Type B pancreatic cell (in vitro differentiated cells): Measurements from ENCODE around the gene MCM3AP. TPM values are rescaled to one million over a fixed set of nuclear protein-coding genes. Genes with fewer than 3 reads are reported as not detected.

ENCODE experiments used
- DNase-seq: peaks from one replicate; pipeline ENCODE4 v3.0.0; 2021; ENCODE audit warnings: mixed read lengths; ENCODE audit not compliant: unreplicated experiment; ENCODE audit errors: extremely low spot score
- H3K27ac Mint-ChIP-seq: 2 replicates; pipeline ENCODE4 v1.8.0; 2021; ENCODE audit warnings: mild to moderate bottlenecking, mixed read lengths
- H3K27me3 Mint-ChIP-seq: 2 replicates; pipeline ENCODE4 v1.8.0; 2021; ENCODE audit warnings: mixed read lengths
- H3K36me3 Mint-ChIP-seq: 2 replicates; pipeline ENCODE4 v1.8.0; 2021; ENCODE audit warnings: mixed read lengths
- H3K4me1 Mint-ChIP-seq: one replicate; pipeline ENCODE4 v1.8.0; 2021; ENCODE audit warnings: mixed read lengths; ENCODE audit not compliant: unreplicated experiment
- H3K4me3 Mint-ChIP-seq: 2 replicates; pipeline ENCODE4 v1.8.0; 2021; ENCODE audit warnings: mild to moderate bottlenecking, mixed read lengths
- H3K9me3 Mint-ChIP-seq: 2 replicates; pipeline ENCODE4 v1.8.0; 2021; ENCODE audit warnings: mixed read lengths
- CTCF ChIP-seq: fragments of 200-600 bp; sonication (generic); conservative IDR thresholded peaks from 2 replicates; pipeline ENCODE4 v1.5.0; 2021; ENCODE audit warnings: antibody characterized with exemption, mild to moderate bottlenecking
- total RNA-seq: library from RNA; stranded (reverse); gene quantifications from 2 replicates; pipeline ENCODE4 v1.2.1, GENCODE V29; 2021; ENCODE audit warnings: low replicate concordance

MCM3AP gene
- total RNA-seq, 1 donor from 2014 or later, result 120 TPM

GRCh38 chr21:46250146-46250725, 35.2 kb downstream of the MCM3AP start:
- no peaks in the 10 kb centered on the region for H3K9me3 Mint-ChIP-seq
- no peak overlapping the region for H3K27ac Mint-ChIP-seq
- no peaks in the 10 kb centered on the region for H3K27me3 Mint-ChIP-seq
- H3K4me3 Mint-ChIP-seq, result no peak overlapping the region
- DNase-seq, result peak; percentile 16
- H3K4me1 Mint-ChIP-seq, result no peaks in the 10 kb centered on the region
- peaks cover 42% of the 10 kb centered on the region for H3K36me3 Mint-ChIP-seq
- no peak for TF ChIP-seq CTCF

- no peak for TF ChIP-seq CTCF
- no peak for DNase-seq
- Mint-ChIP-seq H3K4me1 (no peaks in the 10 kb centered on the region), H3K4me3 (no peak overlapping the region), H3K27ac (no peak overlapping the region), H3K36me3 (peaks cover 30% of the 10 kb centered on the region), H3K27me3 (no peaks in the 10 kb centered on the region), H3K9me3 (no peaks in the 10 kb centered on the region)
Measured at GRCh38 chr21:46248827-46249226, 36.6 kb downstream of the MCM3AP start.

GRCh38 chr21:46248422-46248782, 37.0 kb downstream of the MCM3AP start:
- Mint-ChIP-seq H3K4me1 (no peaks in the 10 kb centered on the region), H3K36me3 (peaks cover 27% of the 10 kb centered on the region), H3K9me3 (no peaks in the 10 kb centered on the region), H3K27ac (no peak overlapping the region), H3K4me3 (no peak overlapping the region), H3K27me3 (no peaks in the 10 kb centered on the region)
- no peak for TF ChIP-seq CTCF
- DNase-seq, result no peak

- no peak for DNase-seq
- H3K27me3 Mint-ChIP-seq, result no peaks in the 10 kb centered on the region
- TF ChIP-seq CTCF, result no peak
- H3K36me3 Mint-ChIP-seq, result peaks cover 29% of the 10 kb centered on the region
- H3K4me1 Mint-ChIP-seq, result no peaks in the 10 kb centered on the region
- no peaks in the 10 kb centered on the region for H3K9me3 Mint-ChIP-seq
- H3K4me3 Mint-ChIP-seq, result no peak overlapping the region
- no peak overlapping the region for H3K27ac Mint-ChIP-seq
Measured at GRCh38 chr21:46247699-46248421, 37.6 kb downstream of the MCM3AP start.

GRCh38 chr21:46246345-46246744, 39.1 kb downstream of the MCM3AP start:
- H3K4me1 Mint-ChIP-seq, result no peaks in the 10 kb centered on the region
- no peaks in the 10 kb centered on the region for H3K9me3 Mint-ChIP-seq
- H3K4me3 Mint-ChIP-seq, result no peak overlapping the region
- no peak for DNase-seq
- no peak for TF ChIP-seq CTCF
- H3K27me3 Mint-ChIP-seq, result no peaks in the 10 kb centered on the region
- no peak overlapping the region for H3K27ac Mint-ChIP-seq
- peaks cover 29% of the 10 kb centered on the region for H3K36me3 Mint-ChIP-seq
